Erythroblast (primary cell): ENCODE results near the gene PROCR.

Source experiments
- GATA1 ChIP-seq: IDR thresholded peaks from 2 replicates; pipeline ENCODE4 v1.6.1; 2011; ENCODE audit warnings: low read depth, mild to moderate bottlenecking, control low read depth, low read length, moderate library complexity
- POLR2A ChIP-seq: IDR thresholded peaks from 2 replicates; pipeline ENCODE4 v1.6.1; 2011; ENCODE audit warnings: mild to moderate bottlenecking, low read length

DNA sequence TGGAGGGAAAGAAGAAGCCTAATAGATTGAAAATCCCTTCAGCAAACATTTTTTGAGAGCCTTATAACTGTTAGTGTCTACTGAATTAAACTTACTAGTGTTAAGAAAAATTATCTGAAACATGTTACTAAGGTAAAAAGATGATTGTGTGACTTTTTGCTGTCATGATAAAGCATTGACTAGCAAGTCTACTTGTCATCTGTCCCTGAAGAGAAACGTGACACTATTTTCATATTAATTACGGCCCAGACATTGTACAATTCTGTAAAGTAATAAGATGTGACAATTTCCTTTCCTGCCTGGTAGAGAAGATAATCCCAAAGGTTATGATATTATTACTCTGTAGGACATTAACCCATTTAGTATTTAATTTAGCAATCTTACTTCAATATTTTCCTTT, 15.9 kb upstream of the PROCR start:
- TF ChIP-seq POLR2A (no peak), GATA1 (no peak)
